ENCODE results near the gene NEK1.
A peak's percentile ranks its signal among the peaks of the same experiment; 100 is the strongest.

NEK1 gene

DNA sequence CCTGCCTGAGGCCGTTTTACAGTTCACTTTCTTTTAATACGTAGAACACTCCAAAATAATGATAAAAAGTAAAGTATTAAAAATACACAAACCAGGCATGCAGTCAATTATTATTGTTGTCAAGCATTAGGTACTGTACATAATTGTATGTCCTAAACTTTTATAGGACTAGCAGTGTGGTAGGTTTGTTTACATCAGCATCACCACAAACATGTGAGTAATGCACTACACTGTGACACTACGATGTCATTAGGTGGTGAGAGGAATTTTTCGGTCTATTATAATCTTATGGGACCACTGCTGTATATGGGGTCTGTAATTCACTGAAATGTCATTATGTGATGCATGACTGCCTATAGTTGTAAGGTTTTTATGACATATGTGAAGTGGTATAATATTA lies 192.1 kb downstream of the NEK1 start:
- DNase-seq (ENCODE audit: low read depth) = no peak

DNA sequence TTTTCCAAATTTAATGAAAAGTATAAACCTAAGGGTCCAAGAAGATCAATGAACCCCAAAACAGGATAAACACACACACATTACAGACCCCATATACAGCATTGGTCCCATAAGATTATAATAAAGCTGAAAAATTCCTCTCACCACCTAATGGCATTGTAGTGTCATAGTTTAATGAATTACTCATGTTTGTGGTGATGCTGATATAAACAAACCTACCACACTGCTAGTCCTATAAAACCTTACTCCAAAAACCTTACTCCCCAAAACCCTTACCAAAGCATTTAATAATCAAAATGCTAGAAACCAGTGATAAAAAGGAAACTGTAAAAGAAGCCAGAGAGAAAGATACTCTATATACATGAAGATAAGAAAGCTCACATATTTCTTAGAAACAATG lies 193.5 kb downstream of the NEK1 start:
- DNase-seq (ENCODE audit: low read depth) = no peak

DNA sequence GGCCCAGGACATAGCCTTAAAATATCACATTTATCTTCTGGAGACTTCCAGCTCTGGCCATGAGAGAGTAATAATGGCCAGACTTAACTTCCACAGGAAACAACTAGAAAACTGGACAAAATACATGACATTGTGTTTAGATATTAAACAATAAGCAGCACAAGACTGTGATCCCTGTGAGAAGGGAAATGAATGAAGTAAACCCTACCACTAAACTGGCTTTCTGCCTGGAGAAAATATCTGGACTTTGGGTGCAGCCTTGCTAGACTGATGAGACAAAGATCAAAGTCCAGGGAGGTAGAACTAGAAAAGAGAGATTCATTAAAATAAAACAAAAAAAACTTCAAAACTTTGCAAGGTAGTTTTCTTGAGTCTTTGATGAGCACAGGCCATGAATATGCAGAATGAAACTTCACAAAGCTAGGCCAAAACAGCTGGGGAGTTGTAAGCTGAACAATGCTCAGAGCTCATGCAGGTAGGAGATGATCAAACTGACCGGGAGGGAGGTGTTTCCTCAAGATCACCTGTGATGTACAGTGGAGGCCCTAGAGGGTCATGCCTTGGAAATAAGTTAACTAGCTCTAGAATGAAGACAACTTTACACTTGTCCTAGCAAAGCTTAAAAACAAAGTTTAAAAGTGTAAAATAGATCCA lies 194.6 kb downstream of the NEK1 start:
- no peak for DNase-seq (ENCODE audit: low read depth)

DNA sequence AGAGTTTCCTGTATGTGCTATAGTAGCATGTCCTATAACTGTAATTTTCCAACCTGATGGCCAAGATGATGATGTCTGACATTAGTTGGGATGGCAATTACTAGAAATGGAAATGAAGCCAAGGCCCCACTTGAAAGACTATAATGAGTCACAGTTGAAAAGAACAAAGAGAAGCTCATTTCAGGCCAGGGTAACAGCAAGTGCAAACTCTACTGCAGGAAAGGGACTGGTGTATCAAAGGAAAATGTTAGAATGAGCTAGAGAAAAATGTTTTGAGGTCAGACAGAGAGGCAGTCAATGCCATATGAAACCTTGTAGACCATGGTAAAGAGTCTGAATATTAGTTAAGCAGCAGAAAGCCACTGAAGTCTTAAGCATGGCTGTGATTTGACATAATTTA lies 195.4 kb downstream of the NEK1 start:
- DNase-seq (ENCODE audit: low read depth) = no peak

DNA sequence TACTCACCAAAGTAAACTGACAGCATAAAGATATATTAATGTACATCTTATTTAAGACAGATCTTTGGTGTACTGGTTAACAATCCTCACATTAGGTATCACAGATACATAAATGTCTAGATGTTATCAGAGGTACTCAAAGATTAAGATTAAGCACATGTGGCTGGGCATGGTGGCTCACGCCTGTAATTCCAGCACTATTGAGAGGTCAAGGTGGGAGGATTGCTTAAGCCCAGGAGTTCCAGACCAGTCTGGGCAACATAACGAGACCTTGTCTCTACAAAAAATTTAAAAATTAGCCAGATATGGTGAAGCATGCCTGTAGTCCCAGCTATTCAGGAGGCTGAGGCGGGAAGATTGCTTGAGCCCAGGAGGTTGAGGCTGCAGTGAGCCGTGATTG lies 195.9 kb downstream of the NEK1 start:
- no peak for DNase-seq (ENCODE audit: low read depth)

DNA sequence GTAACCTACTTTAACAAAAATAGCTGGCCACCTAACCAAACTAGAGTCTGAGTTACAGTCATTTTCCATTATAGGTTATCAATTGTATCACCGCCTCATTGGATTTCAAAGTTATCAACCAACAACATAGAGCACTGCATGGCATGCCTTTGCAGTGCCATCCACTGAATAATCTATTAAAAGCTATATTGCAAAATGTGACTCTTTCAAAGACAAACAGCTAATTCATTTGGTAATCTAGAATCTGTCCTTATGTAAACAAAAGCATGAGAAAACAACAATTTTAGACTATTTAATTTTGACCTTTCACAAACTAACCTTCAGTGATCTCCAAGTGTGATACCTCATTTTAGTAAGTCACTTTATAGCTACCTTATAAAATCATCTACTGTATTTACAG lies 197.5 kb downstream of the NEK1 start:
- no peak for DNase-seq (ENCODE audit: low read depth)

DNA sequence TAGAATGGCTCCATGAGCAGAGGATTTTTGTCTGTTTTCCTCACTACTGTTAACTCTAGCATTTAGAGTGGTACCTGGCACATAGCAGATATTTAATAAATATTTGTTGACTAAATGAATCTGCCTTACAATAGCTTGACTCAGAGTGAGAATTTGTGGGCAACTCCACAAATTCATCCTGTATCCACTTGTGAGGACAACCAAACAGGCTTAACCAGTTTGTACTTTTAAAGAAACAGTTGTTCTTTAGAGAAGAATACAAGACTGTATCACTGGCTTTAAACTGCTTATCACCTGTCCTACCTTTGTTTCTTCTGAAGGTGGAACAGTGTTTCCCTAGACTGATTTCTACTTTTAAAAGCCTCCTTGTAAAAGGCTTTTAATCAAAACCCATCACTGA lies 200.3 kb downstream of the NEK1 start:
- DNase-seq (ENCODE audit: low read depth) = no peak

DNA sequence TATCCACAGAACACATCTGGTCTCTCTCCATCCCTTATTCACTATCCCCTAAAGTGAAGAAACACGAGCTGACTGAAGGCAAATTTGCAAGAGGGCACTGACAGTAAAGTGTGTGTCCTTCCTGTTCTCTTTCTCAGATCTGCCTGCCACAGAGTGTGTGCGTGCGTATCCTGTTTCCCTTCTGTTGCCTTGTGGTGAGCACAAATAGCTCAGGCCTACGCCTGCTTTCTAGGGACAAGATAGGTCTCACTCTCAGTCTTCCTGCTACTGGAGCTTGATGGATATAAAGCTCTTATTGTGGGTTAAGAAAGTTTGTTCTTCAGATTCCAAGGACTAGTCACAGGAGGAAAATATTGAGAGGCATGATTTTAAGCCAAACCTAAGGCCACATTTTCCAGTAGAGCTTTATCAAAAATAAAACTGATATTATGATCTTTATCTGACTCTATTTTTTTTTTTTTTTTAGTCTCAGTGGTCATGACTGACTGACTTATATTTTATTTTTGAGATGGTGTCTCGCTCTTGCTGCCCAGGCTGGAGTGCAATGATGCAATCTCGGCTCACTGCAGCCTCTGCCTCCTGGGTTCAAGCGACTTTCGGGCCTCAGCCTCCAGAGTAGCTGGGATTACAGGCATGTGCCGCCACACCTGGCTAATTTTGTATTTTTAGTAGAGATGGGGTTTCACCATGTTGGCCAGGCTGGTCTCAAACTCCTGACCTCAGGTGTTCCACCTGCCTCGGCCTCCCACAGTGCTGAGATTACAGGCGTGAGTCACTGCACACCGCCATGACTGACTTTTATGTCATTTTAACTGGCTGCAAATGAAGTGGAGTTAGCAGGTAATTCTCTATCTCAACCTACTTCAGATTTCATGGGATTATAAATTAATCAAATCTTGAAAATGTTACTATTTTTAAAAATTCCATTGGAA lies 201.3 kb downstream of the NEK1 start:
- DNase-seq (ENCODE audit: low read depth) = peak; percentile 86

DNA sequence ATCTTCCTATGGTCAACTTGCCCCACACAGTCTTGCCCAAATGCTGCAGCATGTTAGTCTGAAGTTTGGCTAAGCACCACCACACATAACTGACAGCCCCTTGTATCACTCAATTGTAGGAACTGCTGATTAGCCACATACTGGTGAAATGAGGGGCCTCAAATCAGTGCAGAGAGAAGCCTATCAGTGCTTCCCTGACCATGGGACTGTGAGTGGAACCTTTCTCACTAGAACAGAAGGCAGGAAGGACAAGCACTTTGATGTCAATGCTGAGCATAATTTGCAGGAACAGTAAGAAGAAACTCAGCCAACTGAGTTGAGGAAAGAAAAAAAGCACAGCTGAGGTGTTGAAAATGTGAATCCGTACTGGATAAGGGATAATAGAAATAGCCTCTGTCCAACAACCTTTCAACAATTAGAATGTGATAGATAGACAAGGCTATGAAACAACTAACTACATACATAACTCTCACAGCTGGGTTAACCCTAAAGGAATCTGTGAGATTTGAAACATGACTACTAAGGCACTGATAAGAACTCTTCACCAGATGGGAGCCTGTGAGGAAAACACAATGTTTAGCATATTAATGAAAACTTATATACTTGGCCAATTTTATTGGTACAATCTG lies 205.1 kb downstream of the NEK1 start:
- DNase-seq (ENCODE audit: low read depth) = no peak

DNA sequence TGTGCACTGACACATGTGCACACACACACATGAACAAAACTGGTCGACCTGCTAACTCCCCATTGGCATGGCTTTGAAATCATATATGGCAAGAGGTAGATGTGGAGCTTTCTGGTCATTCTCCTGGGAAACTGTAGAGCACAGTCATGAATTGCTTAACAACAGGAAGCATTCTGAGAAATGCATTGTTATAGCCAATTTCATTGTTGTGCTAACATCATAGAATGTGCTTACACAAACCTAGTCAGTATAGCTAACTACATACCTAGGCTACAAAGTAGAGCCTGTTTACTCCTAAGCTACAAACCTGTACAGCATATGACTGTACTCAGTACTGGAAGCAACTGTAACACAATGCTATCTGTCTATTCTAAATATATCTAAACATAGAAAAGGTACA lies 207.4 kb downstream of the NEK1 start:
- DNase-seq (ENCODE audit: low read depth) = peak; percentile 67

DNA sequence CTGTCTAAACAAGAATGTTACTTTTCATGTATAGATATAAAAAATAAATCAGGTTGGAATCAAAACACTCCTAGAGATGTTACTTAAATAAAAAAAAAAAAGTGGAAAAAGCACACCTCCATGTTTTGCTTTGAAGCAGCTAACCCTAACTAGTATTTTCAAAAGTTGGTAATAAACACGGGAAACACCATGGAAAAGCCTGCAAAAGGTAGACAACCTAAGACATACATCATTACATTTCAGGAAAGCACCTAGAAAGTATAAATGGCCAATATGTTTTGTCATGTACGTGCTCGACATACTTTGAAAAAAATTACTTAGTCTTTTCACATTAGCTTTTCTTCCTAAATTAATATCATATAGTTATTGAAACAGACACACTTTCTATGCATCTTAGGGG lies 211.6 kb downstream of the NEK1 start:
- DNase-seq (ENCODE audit: low read depth) = no peak

DNA sequence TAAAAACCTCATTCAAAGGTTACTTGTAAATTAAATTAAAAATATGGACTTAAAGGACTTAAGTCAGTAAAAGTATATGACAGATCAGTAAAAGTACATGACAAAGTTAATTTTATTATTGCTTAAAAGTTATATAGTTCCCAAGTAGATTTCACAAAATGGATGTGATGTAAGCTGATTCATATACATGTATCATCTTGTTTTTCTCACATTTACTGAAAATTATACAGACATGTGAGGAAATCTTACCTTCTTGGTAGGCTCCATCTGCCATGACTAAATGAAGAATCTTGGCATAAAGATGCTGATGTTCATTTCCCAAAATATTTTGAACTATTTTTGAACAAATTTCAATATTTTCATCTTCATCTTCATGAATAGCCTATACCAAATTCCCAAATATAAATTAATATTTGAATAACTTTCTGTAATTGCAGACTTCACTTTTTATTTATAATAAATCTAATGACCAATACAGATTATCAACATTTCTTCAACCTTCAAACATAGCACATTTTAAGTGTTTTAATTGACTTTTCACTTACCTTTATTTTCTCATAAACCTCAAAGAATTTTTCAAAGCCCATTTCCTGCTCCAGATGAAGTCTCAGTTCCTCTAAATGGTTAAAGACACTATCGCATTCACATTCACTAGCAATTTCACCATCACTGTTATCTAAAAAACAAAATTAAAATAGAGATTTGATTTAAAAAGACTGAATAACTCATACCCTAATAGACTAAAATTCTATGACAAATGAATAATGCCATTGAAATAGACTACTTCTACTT lies 212.2 kb downstream of the NEK1 start:
- DNase-seq (ENCODE audit: low read depth) = no peak

DNA sequence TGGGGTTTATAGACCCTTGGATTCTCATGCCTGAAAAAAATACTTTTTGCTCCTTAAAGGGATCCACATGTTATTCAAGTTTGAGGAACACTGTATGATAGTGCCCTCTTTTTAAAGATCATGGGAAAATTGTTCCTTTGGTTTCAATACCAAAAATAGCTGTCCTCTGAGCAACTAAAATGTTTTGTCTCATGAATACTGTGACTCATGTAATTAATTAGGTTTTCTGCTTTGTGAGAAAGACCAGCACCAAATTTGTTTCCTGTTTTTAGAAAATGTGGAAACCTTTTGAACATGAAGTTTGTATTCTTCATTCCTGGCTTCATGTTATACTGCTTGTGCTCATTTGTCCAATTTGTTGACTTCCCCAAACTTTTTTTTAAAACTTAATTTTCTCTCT lies 214.1 kb downstream of the NEK1 start:
- peak; percentile 69 for DNase-seq (ENCODE audit: low read depth)

DNA sequence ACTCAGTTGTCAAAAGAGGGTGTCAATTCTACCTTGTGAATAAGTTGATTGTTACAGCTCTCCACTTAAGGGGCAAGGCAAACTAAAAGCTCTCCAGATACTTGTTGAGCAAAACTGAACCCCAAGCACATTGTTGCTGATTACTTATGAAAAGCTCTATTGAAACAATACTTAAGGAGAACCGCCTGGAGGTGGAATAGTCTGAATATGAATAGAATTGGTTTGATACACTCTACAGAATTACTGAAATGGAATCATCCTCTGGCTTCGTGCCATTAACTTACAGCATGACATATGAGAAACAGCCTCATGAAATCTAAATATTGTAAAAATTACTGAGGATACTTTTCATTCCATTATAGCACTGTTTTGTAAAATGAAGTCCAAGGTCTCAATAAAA lies 214.6 kb downstream of the NEK1 start:
- DNase-seq (ENCODE audit: low read depth) = peak; percentile 66

DNA sequence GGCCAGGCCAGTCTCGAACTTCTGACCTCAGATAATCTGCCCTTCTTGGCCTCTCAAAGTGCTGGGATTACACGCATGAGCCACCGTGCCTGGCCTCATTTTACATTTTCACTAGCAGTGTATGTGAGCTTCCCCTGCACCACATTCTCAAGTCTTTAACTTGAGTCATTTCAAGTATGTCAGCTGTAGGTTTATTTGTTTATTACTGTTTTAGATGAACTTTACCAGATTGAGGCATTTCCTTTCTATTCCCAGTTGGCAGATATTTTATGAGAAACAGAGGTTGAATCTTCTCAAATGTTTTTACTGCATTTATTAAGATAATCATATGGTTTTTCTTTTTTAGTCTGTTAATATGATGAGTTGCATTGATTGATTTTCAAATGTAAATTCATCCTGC lies 227.0 kb downstream of the NEK1 start:
- DNase-seq (ENCODE audit: low read depth) = peak; percentile 80

DNA sequence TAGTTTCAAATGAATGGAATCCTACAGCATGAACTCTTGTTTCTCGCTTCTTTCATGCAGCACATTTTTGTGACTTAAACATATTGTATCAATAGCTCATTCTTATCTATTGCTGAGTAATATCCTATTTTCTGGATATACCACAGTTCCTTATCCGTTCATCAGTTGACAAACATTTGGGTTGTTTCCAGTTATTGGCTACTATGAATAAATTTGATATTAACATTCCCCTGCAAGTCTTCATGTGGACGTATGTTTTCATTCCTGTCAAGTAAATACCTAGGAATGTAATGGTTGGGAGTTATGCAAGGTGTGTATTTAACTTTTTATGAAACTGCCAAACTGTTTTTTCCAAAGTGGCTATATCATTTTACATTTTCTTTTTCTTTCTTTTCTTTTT lies 227.6 kb downstream of the NEK1 start:
- DNase-seq (ENCODE audit: low read depth) = no peak

DNA sequence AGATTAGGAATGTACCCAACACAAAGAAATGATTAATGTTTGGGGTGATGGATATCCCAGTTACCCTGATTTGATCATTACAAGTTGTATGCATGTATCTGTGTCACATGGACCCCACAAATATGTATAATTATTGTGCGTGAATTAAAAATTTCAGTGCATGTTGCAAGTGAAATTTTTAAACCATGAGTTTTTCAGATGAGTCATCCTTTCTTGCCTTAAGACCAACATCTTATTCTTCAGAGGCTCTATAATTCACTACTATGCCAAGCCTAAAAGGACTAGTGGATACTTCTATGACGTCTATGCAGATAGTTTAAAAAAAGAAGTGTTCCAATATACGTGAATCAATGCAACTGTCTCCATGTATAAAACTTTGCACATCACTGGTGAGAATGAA lies 228.7 kb downstream of the NEK1 start:
- DNase-seq (ENCODE audit: low read depth) = peak; percentile 94

DNA sequence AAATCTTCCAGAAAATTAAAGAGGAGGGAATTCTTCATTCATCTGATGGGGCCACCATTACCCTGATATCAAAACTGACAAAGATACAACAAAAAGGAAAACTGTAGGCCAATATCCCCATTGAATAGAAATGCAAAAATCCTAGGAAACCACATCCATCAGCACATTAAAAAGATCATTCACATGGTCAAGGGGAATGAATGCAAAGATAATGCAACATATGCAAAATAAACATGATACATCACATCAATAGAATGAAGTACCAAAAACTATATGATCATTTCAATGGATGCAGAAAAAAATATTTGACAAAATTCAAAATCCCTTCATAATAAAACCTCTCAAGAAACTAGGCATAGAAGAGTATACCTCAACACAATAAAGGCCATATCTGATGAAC lies 232.7 kb downstream of the NEK1 start:
- DNase-seq (ENCODE audit: low read depth) = no peak

DNA sequence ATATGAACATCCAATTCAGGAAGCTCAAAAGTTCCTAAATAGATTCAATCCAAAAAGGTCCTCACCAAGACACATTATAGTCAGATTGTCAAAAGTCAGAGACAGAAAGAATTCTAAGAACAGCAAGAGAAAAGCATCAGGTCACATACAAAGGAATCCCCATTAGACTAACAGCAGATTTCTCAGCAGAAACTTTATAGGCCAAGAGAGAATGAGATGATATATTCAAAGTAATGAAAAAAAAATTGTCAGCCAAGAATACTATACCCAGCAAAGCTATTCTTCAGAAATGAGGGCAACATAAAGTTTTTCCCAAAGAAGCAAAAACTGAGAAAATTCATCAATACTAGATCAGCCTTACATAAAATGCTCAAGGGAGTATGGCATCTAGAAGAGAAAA lies 235.0 kb downstream of the NEK1 start:
- no peak for DNase-seq (ENCODE audit: low read depth)

DNA sequence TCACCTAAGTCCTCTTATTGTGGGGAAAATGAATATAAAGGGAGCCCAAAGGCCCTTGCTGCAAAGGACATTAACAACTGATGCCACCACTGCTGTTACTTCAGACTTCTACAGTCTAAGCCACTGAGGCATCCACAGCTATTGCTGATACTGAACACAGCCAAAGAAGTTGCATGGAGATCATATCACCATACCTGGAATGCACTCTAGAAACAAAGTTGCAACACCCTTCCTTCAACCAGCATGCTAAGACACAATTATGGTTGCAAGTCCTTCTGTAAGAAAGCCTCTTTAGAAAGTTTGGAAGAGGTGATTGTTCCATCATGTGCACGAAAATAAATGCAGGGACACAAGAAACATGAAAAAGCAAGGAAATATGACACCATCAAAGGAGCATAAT lies 236.0 kb downstream of the NEK1 start:
- DNase-seq (ENCODE audit: low read depth) = no peak

DNA sequence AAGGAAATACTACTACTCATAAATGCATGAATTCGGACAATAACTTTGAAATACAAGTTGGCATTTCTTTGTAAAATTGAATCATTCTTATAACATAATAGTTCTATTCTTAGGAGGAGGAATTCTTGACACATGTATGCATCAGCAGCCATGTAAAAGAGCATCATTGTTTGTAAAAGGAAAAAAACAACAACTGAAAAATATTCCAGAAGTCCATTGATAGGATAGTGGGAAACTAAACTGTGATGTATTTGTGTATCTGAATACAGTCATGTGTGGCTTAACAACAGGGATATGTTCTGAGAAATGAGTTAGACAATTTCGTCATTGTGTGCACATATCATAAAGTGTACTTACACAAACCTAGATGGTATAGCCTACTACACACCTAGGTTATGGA lies 239.6 kb downstream of the NEK1 start:
- DNase-seq (ENCODE audit: low read depth) = no peak

DNA sequence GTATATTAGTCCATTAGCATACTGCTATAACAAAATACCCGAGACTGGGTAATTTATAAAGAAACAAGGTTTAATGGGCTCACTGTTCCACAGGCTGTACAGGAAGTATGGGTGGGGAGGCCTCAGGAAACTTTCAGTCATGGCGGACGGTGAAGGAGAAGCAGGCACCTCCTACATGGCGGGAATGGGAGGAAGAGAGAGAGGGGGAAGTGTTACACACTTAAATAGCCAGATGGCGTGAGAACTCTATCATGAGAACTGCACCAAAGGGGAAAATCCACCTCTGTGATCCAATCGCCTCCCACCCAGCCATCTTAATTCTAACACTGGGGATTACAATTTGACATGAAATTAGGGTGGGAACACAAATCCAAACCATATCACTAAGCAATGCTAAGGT lies 242.7 kb downstream of the NEK1 start:
- no peak for DNase-seq (ENCODE audit: low read depth)

Data from fibroblast of gingiva (primary cell).